ENCODE measurements around the gene SFI1. TPM values are rescaled to one million over a fixed set of nuclear protein-coding genes. Genes with fewer than 3 reads are reported as not detected.
"Not testable (repeated sequence)": the region's sequence is repeated elsewhere in the genome, so short reads cannot be mapped to it uniquely, and the experiment has no call there.

Gene SFI1
- total RNA-seq, 4 donors from 2014 or later: 31.1 to 57.6 (median 43.1) TPM

DNA sequence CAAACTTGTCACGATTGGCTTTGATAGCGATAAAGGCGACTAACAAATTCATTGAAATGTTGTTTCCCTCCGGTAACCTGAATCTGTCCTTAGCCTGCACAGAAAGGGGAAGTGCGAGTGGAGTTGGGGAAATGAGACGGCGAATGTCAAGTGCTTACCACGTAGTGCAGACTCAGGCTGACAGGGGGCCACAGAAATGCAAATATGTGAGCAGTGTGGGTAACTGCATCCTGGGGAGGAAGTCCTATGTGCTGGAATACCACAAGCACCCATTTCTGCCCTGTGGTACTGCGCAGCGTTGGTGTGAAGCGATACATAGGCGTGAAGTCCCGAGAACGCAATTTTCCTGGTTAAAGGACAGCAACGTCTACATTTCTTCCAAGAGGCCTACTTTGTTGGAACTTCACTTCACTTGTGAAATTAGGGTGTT is 5.8 kb upstream of the SFI1 start:
- Histone ChIP-seq H3K36me3 (peaks cover 0 to 7% of the 10 kb centered on the region in 2 donors), H3K4me1 (peaks cover 17 to 36% of the 10 kb centered on the region in 2 donors), H3K4me3 (replicated peaks in 1 of 3) (peak overlapping the region; percentile 54 to 91 (median 57)), H3K27me3 (no peaks in the 10 kb centered on the region), H3K27ac (peak overlapping the region; percentile 94 to 99 (median 96)), H3K9me3 (no peaks in the 10 kb centered on the region)
- intact Hi-C loops (cut with DNase I): loop anchor here (10.0 kb wide), 2 partner anchors 144 to 146 kb away; partner anchors contain the start of gene PATZ1
- TF ChIP-seq CTCF (IDR thresholded peaks at IDR 0.05) (peak in 1 of 6 experiments; percentile 21), POLR2A (IDR thresholded peaks at IDR 0.05) (no peak)
- 1 to 2% methylated on average over 15 of the region's 15 CpGs for WGBS, 2 donors
- DNase-seq: peak; percentile 32 to 43

DNA sequence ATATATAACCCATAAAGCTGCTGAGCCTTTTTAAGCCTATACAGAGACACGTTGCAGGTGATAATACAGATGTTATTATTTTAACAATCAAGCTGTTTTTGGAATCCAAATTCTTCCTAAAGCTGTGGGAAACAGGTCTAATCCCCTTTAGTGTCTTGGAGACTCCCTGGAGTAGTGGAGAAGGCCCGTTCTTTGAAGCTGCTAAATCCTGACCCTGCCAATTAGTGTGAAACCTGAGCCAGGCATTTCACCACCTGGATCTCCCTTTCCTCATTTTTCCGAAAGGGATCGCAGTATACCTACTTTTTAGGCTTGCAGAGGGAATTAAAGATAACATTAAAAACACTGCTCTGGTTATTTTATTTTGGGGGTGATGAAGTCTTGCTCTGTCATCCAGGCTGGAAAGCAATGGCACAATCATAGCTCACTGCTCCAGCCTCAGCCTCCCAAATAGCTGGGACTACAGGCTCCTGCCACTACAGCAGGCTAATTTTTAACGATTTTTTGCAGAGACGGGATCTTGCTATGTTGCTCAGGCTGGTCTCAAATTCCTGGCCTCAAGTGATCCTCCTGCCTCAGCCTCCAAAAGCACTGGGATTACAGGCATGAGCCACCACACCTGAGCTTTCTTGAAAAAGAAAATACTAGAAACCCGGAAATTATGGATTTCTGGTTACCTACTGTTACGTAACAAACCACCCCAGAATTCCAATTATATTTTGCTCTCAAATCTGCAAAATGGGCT is 4.9 kb upstream of the SFI1 start:
- 79 to 84% methylated on average over 8 of the region's 8 CpGs for WGBS, 2 donors
- Histone ChIP-seq H3K27me3 (no peaks in the 10 kb centered on the region), H3K36me3 (peaks cover 0 to 7% of the 10 kb centered on the region in 2 donors), H3K27ac (peak overlapping the region; percentile 94 to 99 (median 96)), H3K4me3 (replicated peaks in 1 of 3) (no peak overlapping the region), H3K4me1 (peaks cover 20 to 37% of the 10 kb centered on the region in 2 donors), H3K9me3 (no peaks in the 10 kb centered on the region)
- TF ChIP-seq POLR2A (IDR thresholded peaks at IDR 0.05) (no peak), CTCF (IDR thresholded peaks at IDR 0.05) (no peak)
- DNase-seq: no peak
- intact Hi-C loops (cut with DNase I): loop anchor here (10.0 kb wide), 2 partner anchors 143 to 147 kb away; partner anchors contain the start of gene PATZ1

- TF ChIP-seq POLR2A (IDR thresholded peaks at IDR 0.05) (no peak), CTCF (IDR thresholded peaks at IDR 0.05) (no peak)
- Histone ChIP-seq H3K4me3 (replicated peaks in 1 of 3) (no peak overlapping the region), H3K27ac (no peak overlapping the region), H3K4me1 (peaks cover 25 to 37% of the 10 kb centered on the region in 2 donors), H3K36me3 (peaks cover 0 to 2% of the 10 kb centered on the region in 2 donors), H3K9me3 (no peaks in the 10 kb centered on the region), H3K27me3 (no peaks in the 10 kb centered on the region)
- intact Hi-C loops (cut with DNase I): loop anchor here (10.0 kb wide), 2 partner anchors 143 to 147 kb away; partner anchors contain the start of gene PATZ1
- no peak for DNase-seq
- WGBS, 2 donors: 90 to 94% methylated on average over 3 of the region's 3 CpGs
Measured at GRCh38 chr22:31492151-31492550, 4.2 kb upstream of the SFI1 start.

DNA sequence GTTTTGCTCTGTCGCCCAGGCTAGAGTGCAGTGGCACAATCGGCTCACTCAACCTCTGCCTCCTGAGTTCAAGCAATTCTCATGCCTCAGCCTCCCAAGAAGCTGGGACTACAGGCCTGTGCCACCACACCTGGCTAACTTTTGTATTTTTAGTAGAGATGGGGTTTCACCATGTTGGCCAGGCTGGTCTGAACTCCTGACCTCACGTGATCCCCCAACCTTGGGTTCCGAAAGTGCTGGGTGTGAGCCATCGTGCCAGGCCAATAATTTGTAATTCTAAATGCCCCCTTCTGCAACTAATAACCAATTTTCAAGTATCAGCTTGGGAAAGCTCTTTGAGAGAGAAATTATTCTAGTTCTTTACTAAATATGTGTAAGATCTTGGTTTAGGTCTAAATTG is 3.0 kb upstream of the SFI1 start:
- Histone ChIP-seq H3K4me1 (peaks cover 21 to 35% of the 10 kb centered on the region in 2 donors), H3K27ac (peak overlapping the region; percentile 71 to 82 (median 80)), H3K4me3 (replicated peaks in 1 of 3) (peak overlapping the region in 1 of 3 donors; percentile 5)
- not testable (repeated sequence) for H3K27me3 ChIP-seq, H3K9me3 ChIP-seq, DNase-seq, H3K36me3 ChIP-seq
- 81 to 92% methylated on average over 5 of the region's 5 CpGs for WGBS, 2 donors
- intact Hi-C loops (cut with DNase I): loop anchor here (10.0 kb wide), 2 partner anchors 141 to 149 kb away; partner anchors contain the start of gene PATZ1

GRCh38 chr22:31495343-31495742 is 993 bp upstream of the SFI1 start:
- Histone ChIP-seq H3K27me3 (no peaks in the 10 kb centered on the region), H3K36me3 (no peaks in the 10 kb centered on the region), H3K27ac (peak overlapping the region; percentile 32 to 87 (median 80)), H3K4me3 (replicated peaks in 1 of 3) (peak overlapping the region in 1 of 3 donors; percentile 82), H3K4me1 (peaks cover 15 to 29% of the 10 kb centered on the region in 2 donors), H3K9me3 (no peaks in the 10 kb centered on the region)
- 72 to 77% methylated on average over 15 of the region's 15 CpGs for whole genome bisulfite sequencing, 2 donors
- intact Hi-C loops (cut with DNase I): loop anchor here (10.0 kb wide), 2 partner anchors 139 to 151 kb away; partner anchors contain the start of gene PATZ1
- TF ChIP-seq POLR2A (IDR thresholded peaks at IDR 0.05) (no peak), CTCF (IDR thresholded peaks at IDR 0.05) (no peak)
- DNase-seq: peak in 1 of 2 donors; percentile 8

Data from thyroid gland (tissue), 4 donors.